Pulmonary artery endothelial cell (primary cell): ENCODE measurements around the gene ADAMTSL2. TPM values are rescaled to one million over a fixed set of nuclear protein-coding genes. Genes with fewer than 3 reads are reported as not detected.

Source experiments
- DNase-seq: peaks from one replicate; pipeline ENCODE4 v3.0.0-alpha.2; 2011; ENCODE audit warnings: low read depth, low spot score
- total RNA-seq: library from RNA; depleted of rRNA; stranded (reverse); fragments of >200 nt; gene quantifications from 2 replicates; pipeline ENCODE4 v1.2.3, GENCODE V29; 2014

The ADAMTSL2 gene
- total RNA-seq, 1 donor from 2014 or later: not detected

DNA sequence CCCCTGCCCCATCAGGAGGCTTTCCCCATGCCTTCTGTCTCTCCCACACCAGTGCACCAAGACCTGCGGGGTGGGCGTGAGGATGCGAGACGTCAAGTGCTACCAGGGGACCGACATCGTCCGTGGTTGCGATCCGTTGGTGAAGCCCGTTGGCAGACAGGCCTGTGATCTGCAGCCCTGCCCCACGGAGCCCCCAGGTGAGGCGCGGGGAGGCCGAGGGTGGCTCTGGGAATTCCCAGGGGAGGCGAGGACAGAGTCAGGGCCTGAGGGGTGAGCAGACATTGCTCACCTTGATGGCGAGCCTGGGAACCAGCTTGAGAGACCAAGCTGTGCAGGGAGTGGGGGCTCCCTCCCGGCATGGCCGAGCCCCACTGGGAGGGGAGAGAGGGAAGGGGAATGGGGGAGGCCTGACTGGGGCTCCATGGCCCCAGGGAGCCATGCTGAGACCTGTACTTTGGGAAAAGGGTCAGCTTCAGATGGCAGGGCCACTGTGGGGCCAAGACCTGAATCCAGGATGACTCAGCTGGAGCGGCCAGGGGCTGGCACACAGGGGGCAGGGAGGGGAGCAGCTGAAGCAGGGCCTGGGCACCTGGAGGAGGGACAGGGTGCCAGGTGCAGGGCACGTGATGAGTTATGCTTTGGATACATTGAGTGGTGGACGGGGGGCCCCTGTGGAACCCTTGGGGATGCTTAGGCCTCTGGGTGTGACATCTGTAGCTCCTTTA, 39.4 kb downstream of the ADAMTSL2 start:
- DNase-seq: no peak

- DNase-seq: no peak
Measured at GRCh38 chr9:133574771-133575170, 40.3 kb downstream of the ADAMTSL2 start.

GRCh38 chr9:133575186-133576030, 40.9 kb downstream of the ADAMTSL2 start:
- DNase-seq: no peak

DNA sequence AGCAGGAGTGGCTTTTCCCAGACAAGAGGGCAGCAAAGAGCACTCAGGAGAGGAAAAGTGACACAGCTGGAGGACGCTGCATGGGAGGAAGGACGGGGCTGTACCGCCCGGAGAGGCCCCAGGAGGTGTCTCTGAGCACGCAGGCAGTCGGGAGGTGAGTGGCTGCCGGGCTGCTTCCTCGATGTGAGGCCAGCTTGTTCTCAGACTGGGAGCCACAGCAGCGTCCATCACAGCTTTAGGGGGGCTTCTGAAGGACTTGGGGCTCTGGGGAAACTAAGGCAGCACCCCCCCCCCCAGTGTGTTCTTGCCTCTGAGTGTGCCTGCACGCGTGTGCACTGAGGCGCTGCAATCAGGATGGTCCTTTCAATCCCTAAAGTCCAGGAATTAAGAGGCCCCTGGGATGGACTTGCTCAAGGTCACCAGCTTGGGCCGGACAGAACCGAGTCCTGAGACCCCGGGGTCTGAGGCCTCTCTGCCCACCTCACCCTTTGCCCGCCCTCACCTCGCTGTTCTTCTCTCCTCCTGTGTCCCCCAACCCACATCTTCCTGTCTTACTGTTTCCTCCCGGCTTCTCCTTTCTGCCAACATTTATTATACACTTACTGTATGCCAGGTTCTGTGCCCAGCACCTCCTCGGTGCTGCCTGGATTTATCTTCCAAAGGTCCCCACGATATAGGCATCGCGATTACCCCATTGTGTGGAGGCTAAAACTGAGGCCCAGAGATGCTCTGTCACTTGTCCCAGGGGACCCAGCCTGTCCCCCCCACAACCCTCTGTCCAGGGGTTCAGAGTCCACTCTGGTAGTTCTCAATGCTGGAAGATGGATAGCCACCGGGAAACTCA, 41.7 kb downstream of the ADAMTSL2 start:
- no peak for DNase-seq

DNA sequence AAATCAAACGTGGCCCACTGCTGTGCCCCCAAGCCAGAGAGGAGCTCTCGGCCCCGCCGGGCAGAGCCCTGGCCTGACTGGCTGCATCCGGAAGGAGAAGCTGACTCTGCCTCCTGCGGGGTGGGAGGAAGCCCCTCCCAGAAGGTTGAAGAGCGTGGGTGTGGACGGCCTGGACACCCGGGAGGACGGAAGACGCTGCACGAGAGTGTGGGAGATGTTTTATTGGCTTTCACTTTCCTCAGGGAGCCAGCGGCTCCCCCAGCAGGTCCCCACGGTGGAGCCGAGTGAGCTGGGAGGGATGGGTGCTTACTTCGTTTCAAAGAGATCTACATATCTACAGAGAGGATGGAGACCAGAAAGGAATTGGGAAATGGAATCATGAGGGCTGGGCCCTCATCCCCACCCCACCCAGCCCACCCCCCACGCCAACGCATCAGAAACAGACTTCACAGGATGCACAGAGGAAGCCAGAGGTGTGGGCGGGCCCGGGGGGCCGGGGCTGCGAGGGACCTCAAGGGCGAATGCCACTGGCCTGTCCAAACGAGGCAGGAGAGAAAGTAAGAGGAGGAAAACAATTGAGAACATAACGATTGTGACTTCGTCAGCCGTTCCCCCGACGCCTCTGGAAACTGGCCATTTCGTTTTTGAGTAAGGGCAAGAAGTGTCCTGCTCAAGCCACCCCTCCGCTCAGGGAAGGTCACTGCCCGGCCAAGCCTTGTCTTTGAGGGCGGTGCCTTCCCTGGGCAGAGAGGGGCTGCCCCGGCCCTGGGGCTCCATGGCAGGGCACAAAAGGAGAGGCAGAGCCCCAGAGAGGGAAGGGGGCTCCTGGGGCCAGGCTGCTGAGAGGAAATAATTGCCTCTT, 42.6 kb downstream of the ADAMTSL2 start:
- no peak for DNase-seq

DNA sequence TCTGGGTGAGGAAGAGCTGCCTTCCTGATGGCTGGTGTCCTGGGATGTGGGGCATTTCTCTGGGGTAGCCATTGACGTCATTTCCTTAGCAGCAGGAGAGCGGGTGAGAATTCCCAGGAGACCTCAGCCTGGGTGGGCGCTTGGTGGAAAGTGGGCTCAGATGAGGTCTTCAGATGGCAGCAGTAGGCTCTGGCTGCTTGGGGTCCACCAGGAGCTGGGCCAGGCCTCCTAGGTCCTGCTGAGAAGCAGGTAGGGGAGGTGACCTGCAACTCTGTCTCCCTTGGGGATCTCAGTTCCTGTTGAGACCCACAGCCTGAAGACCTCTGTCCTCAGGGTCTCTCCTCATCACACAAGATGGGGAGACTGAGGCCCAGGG, 43.2 kb downstream of the ADAMTSL2 start:
- no peak for DNase-seq

DNA sequence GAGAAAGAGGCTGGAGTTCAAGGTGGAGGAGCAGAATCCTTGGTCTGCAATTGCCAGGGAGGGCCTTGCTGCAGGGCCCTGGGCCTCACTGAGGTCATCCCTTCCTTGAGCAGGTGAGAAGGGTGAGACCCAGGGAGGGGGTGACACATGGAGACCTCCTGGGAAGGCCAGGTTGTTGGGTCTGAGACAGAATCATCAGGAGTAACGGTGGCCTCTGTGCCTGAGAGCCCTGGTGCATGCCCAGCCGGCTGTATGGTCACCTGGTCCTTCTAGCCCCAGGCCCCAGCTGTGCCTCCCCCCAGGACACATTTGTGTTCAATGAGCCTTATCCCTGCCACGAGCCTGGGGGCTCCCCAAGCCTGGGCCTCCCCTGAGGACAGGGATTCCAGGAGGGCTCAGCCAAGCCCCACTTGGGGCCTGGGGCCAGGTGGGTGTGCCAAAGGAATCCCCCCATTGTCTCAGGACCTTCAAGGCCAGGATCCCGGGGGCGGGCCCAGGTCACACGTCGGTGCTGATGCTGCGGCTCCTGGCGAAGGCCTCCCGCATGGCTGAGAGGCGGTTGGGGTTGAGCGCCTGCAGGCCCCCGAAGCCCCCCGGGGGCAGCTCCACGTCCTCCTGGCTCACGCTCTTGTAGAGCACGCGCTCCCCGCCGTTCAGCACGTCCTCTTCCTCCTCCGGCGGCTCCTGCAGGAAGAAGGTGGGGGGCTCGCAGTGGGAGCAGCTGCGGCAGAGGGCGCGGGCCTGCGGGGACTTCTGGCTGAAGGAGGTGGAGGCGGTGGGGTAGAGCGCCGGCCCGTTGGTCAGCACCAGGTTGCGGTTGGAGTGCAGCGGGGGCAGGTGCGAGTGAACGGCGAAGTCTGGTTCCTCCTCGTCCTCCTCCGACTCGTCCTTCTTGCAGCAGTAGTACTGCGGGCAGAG, 44.3 kb downstream of the ADAMTSL2 start:
- DNase-seq: no peak

- no peak for DNase-seq
Measured at GRCh38 chr9:133579601-133580418, 45.3 kb downstream of the ADAMTSL2 start.

DNA sequence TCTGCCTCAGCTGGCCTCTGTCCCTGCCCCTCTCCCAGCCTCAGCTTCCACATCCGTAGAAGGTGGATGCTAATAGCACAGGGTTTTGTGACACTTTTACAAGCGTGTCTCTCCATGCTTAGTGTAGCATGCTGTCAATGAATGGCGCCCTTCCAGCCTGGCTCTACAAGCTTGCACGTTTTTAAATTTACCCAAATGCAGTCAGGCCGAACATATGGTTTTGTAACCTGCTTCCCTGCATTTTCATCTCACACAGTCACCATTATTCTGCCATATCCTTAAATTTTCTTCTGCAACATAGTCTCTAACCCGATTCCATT, 45.9 kb downstream of the ADAMTSL2 start:
- no peak for DNase-seq

DNA sequence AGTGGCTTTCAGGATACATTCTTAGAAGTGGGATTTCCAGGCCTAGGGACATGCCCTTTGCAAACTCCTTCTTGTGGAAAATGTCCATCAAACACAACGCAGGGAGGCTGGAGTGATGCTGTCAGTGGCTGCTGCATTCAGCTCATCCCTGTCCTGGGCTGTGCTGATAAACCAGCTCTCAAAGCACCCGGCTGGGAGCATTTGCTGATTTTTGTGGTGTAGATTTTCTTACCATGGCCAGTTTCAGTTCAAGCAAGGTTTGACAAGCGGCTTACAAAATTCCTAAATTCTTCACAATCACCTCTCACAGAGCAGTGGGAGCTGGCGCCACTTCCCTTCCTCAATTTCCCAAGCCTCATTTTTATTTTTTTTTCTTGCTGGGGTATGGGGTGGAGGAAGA, 46.5 kb downstream of the ADAMTSL2 start:
- DNase-seq: no peak

DNA sequence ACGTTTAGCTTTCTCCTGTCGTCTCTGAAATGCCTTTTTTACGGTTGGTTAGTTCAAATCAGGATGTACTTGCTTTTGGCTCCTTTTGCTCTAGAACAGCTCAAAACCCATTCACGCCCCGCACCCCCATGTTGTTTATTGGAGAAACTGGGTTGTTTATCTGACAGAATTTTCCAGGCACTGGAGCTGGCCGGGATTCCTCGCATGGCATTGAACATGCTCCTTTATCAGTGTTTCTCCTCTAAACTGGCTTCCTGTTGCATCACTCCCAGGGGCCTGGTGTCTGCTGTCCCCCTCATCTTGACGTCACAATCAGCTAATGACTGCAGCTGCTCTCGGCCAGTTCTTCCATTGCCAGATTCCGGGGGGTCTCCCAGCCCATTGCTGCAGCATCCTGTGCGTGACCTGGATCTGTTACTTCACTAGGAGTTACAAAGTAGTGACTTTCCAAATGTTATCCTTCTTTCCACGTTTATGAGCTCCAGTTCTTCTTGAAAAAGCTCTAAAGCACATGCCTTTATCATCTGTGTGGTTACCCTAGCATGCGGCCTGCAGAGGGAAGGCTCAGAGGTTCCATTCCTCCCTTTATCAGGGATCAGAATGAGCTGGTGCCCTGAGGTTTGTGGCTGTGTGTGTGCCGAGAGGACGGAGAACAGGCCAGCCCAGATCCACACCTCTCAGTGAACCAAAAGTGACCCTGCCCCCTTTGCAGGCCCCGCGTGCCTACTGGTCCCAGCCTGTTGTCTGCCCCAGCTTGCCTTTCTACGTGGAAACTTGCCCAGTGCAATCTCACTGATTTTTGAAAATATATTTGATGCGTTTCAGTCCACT, 47.2 kb downstream of the ADAMTSL2 start:
- no peak for DNase-seq

GRCh38 chr9:133582501-133583045, 48.1 kb downstream of the ADAMTSL2 start:
- DNase-seq: no peak

DNA sequence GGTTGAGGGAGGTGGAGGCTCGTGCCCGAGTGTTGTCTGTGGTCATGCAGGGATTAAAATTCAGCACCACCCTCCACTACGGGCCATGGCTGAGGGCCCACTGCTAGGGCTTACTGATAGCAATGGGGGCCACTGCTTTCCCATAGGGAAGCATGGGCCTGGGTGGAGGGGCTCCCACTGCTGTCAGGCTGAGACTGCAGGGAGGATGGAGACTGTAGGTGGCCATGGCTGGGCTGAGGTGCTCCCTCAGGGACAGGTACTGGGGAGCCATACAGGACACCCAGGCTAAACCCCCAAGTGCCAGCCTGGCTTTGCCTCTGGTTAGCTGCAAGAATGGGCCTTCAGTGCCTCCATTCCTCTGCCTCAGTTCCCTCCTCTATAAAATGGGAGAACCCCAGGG, 48.6 kb downstream of the ADAMTSL2 start:
- no peak for DNase-seq

- no peak for DNase-seq
Measured at GRCh38 chr9:133583586-133583985, 49.1 kb downstream of the ADAMTSL2 start.

- no peak for DNase-seq
Measured at GRCh38 chr9:133584167-133584558, 49.7 kb downstream of the ADAMTSL2 start.

GRCh38 chr9:133584559-133585476, 50.3 kb downstream of the ADAMTSL2 start:
- DNase-seq: no peak
